Measurements from ENCODE around the gene FYCO1.
A peak's percentile ranks its signal among the peaks of the same experiment; 100 is the strongest.

Gene FYCO1

DNA sequence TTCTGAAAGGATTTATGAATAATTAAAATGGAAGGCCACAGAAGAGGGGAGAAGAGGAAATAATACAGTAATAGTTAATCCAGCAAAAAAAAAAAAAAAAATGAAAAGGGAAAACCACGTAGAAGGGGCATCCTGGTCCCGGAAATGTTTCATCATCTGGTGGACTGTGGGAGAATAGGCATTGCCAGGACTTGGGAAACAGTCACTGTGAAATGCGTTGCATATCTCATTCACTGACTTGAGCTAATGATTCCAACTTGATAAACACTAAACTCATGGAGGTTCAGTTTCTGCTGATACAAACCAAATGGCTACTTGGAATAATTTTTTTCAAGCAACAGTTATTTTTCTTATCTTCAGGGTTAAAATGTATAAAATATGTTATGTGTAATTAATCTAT lies 28.5 kb upstream of the FYCO1 start:
- peaks cover 9% of the 10 kb centered on the region for H3K4me1 ChIP-seq (ENCODE audit: control insufficient read depth, insufficient read depth, low read length)
- no peak overlapping the region for H3K4me3 ChIP-seq (ENCODE audit: low read length)
- no peaks in the 10 kb centered on the region for H3K36me3 ChIP-seq (ENCODE audit: control insufficient read depth, insufficient read depth, low read length, severe bottlenecking)
- DNase-seq (ENCODE audit: low read depth): no peak
- no peak overlapping the region for H3K9ac ChIP-seq (ENCODE audit: low read length)
- peaks cover 8% of the 10 kb centered on the region for H3K9me3 ChIP-seq (ENCODE audit: control insufficient read depth, low read length)
- H3K27me3 ChIP-seq (replicated peaks; ENCODE audit: control insufficient read depth, insufficient read depth, low read length): no peaks in the 10 kb centered on the region

GRCh38 chr3:46022909-46023785 lies 27.5 kb upstream of the FYCO1 start:
- Histone ChIP-seq H3K4me1 (ENCODE audit: control insufficient read depth, insufficient read depth, low read length) (peaks cover 9% of the 10 kb centered on the region), H3K27me3 (replicated peaks; ENCODE audit: control insufficient read depth, insufficient read depth, low read length) (no peaks in the 10 kb centered on the region), H3K4me3 (ENCODE audit: low read length) (no peak overlapping the region), H3K9ac (ENCODE audit: low read length) (no peak overlapping the region), H3K9me3 (ENCODE audit: control insufficient read depth, low read length) (peaks cover 6% of the 10 kb centered on the region), H3K36me3 (ENCODE audit: control insufficient read depth, insufficient read depth, low read length, severe bottlenecking) (no peaks in the 10 kb centered on the region)
- DNase-seq (ENCODE audit: low read depth): no peak

GRCh38 chr3:46021516-46021915 lies 25.9 kb upstream of the FYCO1 start:
- H3K9ac ChIP-seq (ENCODE audit: low read length): no peak overlapping the region
- peaks cover 17% of the 10 kb centered on the region for H3K4me1 ChIP-seq (ENCODE audit: control insufficient read depth, insufficient read depth, low read length)
- no peak overlapping the region for H3K4me3 ChIP-seq (ENCODE audit: low read length)
- H3K9me3 ChIP-seq (ENCODE audit: control insufficient read depth, low read length): no peaks in the 10 kb centered on the region
- no peaks in the 10 kb centered on the region for H3K36me3 ChIP-seq (ENCODE audit: control insufficient read depth, insufficient read depth, low read length, severe bottlenecking)
- no peaks in the 10 kb centered on the region for H3K27me3 ChIP-seq (replicated peaks; ENCODE audit: control insufficient read depth, insufficient read depth, low read length)
- DNase-seq (ENCODE audit: low read depth): no peak

- DNase-seq (ENCODE audit: low read depth): no peak
- Histone ChIP-seq H3K4me3 (ENCODE audit: low read length) (no peak overlapping the region), H3K4me1 (ENCODE audit: control insufficient read depth, insufficient read depth, low read length) (peaks cover 17% of the 10 kb centered on the region), H3K27me3 (replicated peaks; ENCODE audit: control insufficient read depth, insufficient read depth, low read length) (no peaks in the 10 kb centered on the region), H3K9me3 (ENCODE audit: control insufficient read depth, low read length) (no peaks in the 10 kb centered on the region), H3K9ac (ENCODE audit: low read length) (no peak overlapping the region), H3K36me3 (ENCODE audit: control insufficient read depth, insufficient read depth, low read length, severe bottlenecking) (no peaks in the 10 kb centered on the region)
Measured at GRCh38 chr3:46020766-46021510, 25.3 kb upstream of the FYCO1 start.

GRCh38 chr3:46019707-46020106 lies 24.1 kb upstream of the FYCO1 start:
- no peak overlapping the region for H3K4me3 ChIP-seq (ENCODE audit: low read length)
- peaks cover 17% of the 10 kb centered on the region for H3K4me1 ChIP-seq (ENCODE audit: control insufficient read depth, insufficient read depth, low read length)
- H3K36me3 ChIP-seq (ENCODE audit: control insufficient read depth, insufficient read depth, low read length, severe bottlenecking): no peaks in the 10 kb centered on the region
- H3K27me3 ChIP-seq (replicated peaks; ENCODE audit: control insufficient read depth, insufficient read depth, low read length): no peaks in the 10 kb centered on the region
- H3K9ac ChIP-seq (ENCODE audit: low read length): no peak overlapping the region
- no peaks in the 10 kb centered on the region for H3K9me3 ChIP-seq (ENCODE audit: control insufficient read depth, low read length)
- peak; percentile 46 for DNase-seq (ENCODE audit: low read depth)

DNA sequence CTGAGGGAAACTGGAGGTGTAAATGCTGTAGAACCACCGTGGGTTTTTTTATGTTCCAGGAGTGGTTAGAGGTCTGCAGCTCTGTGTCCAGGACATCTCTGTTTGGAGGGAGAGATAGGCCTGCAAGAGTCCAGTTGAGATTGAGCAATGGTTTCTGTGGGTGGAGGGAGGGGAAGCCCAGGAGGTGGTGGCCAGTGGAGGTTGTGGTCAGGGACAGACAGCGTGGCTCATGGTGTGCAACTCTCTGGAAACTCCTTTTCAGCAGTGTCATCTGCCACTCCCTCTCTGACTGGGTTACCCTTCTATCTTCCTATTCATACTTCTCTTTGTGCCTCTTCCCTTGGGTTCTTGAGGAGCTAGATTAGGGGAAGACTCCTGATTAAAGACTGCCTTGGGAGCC lies 22.1 kb upstream of the FYCO1 start:
- no peak overlapping the region for H3K9ac ChIP-seq (ENCODE audit: low read length)

GRCh38 chr3:46013316-46014094 lies 17.9 kb upstream of the FYCO1 start:
- H3K27me3 ChIP-seq (replicated peaks; ENCODE audit: control insufficient read depth, insufficient read depth, low read length): no peaks in the 10 kb centered on the region
- no peak overlapping the region for H3K9ac ChIP-seq (ENCODE audit: low read length)
- no peak for DNase-seq (ENCODE audit: low read depth)
- H3K4me1 ChIP-seq (ENCODE audit: control insufficient read depth, insufficient read depth, low read length): peaks cover 8% of the 10 kb centered on the region
- no peaks in the 10 kb centered on the region for H3K9me3 ChIP-seq (ENCODE audit: control insufficient read depth, low read length)
- H3K36me3 ChIP-seq (ENCODE audit: control insufficient read depth, insufficient read depth, low read length, severe bottlenecking): no peaks in the 10 kb centered on the region
- H3K4me3 ChIP-seq (ENCODE audit: low read length): no peak overlapping the region

More for the DNA sequence above, 22.1 kb upstream of the FYCO1 start:
- H3K4me3 ChIP-seq (ENCODE audit: low read length): no peak overlapping the region
- peak; percentile 30 for DNase-seq (ENCODE audit: low read depth)
- H3K4me1 ChIP-seq (ENCODE audit: control insufficient read depth, insufficient read depth, low read length): peaks cover 8% of the 10 kb centered on the region
- no peaks in the 10 kb centered on the region for H3K27me3 ChIP-seq (replicated peaks; ENCODE audit: control insufficient read depth, insufficient read depth, low read length)
- no peaks in the 10 kb centered on the region for H3K36me3 ChIP-seq (ENCODE audit: control insufficient read depth, insufficient read depth, low read length, severe bottlenecking)
- H3K9me3 ChIP-seq (ENCODE audit: control insufficient read depth, low read length): no peaks in the 10 kb centered on the region

DNA sequence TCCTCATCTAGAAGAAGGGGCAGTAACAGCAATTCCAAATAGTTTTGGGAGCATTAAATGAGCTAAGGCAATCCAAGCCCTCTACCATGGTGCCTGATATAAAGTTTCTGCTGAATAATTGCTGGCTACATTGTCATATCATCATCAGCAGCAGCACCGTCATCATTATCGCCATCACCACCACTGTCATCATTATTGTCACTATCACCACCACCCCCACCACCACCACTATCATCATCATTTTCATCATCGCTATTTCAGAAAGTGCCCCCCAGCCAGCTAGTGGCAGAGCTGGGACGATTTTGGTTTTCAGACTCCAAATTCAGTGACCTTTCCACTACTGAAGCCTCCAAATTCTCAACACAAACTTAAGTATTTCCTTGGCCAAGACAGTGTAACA lies 16.6 kb upstream of the FYCO1 start:
- Histone ChIP-seq H3K4me1 (ENCODE audit: control insufficient read depth, insufficient read depth, low read length) (peaks cover 4% of the 10 kb centered on the region), H3K4me3 (ENCODE audit: low read length) (no peak overlapping the region), H3K27me3 (replicated peaks; ENCODE audit: control insufficient read depth, insufficient read depth, low read length) (no peaks in the 10 kb centered on the region), H3K9me3 (ENCODE audit: control insufficient read depth, low read length) (no peaks in the 10 kb centered on the region), H3K36me3 (ENCODE audit: control insufficient read depth, insufficient read depth, low read length, severe bottlenecking) (no peaks in the 10 kb centered on the region), H3K9ac (ENCODE audit: low read length) (no peak overlapping the region)
- no peak for DNase-seq (ENCODE audit: low read depth)

DNA sequence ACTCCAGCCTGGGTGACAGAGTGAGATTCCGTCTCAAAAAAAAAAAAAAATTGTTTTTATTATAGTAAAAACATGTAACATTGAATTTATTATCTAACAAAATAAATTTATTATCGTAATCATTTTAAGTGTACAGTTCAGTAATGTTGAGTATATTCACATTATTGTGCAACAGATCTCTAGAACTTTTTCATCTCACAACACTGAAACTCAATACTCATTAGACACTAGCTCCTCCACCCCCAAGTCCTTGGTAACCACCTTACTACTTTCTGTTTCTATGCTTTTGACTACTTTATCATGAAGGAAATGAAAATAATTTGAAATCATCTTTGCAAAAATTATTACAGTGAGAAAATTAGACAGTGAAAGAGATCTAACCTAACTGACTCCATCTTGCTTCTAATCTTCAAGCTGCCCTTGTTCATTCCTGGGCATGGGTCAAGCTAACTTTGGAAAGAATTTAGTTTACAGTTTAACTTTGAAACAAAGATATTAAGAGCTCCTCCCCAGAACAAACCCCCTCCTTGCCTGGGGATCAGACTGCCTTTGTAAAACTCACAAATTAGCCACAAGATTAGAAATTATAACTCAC lies 15.0 kb upstream of the FYCO1 start:
- no peaks in the 10 kb centered on the region for H3K36me3 ChIP-seq (ENCODE audit: control insufficient read depth, insufficient read depth, low read length, severe bottlenecking)
- H3K9ac ChIP-seq (ENCODE audit: low read length): no peak overlapping the region
- H3K27me3 ChIP-seq (replicated peaks; ENCODE audit: control insufficient read depth, insufficient read depth, low read length): no peaks in the 10 kb centered on the region
- H3K4me3 ChIP-seq (ENCODE audit: low read length): no peak overlapping the region
- no peak for DNase-seq (ENCODE audit: low read depth)
- peaks cover 19% of the 10 kb centered on the region for H3K4me1 ChIP-seq (ENCODE audit: control insufficient read depth, insufficient read depth, low read length)
- no peaks in the 10 kb centered on the region for H3K9me3 ChIP-seq (ENCODE audit: control insufficient read depth, low read length)

DNA sequence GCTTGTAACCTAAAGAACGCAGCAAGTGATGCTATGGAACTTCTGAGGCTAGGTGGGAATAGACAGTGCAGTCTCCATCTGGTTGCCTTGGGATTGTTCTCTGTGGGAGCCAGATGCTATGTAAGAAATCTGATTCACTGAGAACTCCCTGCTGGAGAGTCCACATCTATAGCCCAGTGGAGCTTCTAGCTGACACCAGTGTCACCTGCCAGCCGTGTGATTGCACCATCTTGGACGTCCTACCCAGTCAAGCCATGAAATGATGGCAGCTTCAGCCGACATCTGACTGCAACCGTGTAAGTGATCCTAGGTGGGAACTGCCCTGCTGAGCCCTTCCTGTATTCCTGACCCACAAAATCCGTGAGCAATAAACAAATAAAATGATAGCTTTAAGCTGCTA lies 12.4 kb upstream of the FYCO1 start:
- no peaks in the 10 kb centered on the region for H3K27me3 ChIP-seq (replicated peaks; ENCODE audit: control insufficient read depth, insufficient read depth, low read length)
- peaks cover 19% of the 10 kb centered on the region for H3K4me1 ChIP-seq (ENCODE audit: control insufficient read depth, insufficient read depth, low read length)
- no peaks in the 10 kb centered on the region for H3K9me3 ChIP-seq (ENCODE audit: control insufficient read depth, low read length)
- H3K9ac ChIP-seq (ENCODE audit: low read length): no peak overlapping the region
- no peak overlapping the region for H3K4me3 ChIP-seq (ENCODE audit: low read length)
- no peaks in the 10 kb centered on the region for H3K36me3 ChIP-seq (ENCODE audit: control insufficient read depth, insufficient read depth, low read length, severe bottlenecking)
- DNase-seq (ENCODE audit: low read depth): no peak

DNA sequence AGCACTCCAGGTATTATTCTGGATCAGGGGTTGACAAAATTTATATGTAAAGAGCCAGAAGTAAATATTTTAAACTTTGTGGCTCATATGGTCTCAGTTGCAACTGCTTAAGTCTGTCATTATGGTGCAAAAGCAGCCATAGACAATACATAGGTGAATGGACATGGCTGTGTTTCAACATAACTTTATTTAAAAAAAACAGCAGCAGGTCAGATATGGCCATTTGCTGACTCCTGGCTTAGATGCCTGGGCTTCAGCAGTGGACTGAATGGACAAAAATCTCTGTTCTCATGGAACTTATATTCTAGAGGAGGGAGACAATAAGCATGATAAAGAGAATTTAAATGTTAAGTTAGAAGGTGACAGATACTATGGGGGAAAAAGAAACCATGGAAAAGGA lies 11.7 kb upstream of the FYCO1 start:
- H3K9ac ChIP-seq (ENCODE audit: low read length): no peak overlapping the region
- H3K4me3 ChIP-seq (ENCODE audit: low read length): no peak overlapping the region
- H3K36me3 ChIP-seq (ENCODE audit: control insufficient read depth, insufficient read depth, low read length, severe bottlenecking): no peaks in the 10 kb centered on the region
- DNase-seq (ENCODE audit: low read depth): no peak
- H3K27me3 ChIP-seq (replicated peaks; ENCODE audit: control insufficient read depth, insufficient read depth, low read length): no peaks in the 10 kb centered on the region
- H3K4me1 ChIP-seq (ENCODE audit: control insufficient read depth, insufficient read depth, low read length): peaks cover 19% of the 10 kb centered on the region
- no peaks in the 10 kb centered on the region for H3K9me3 ChIP-seq (ENCODE audit: control insufficient read depth, low read length)

Data from adipocyte (in vitro differentiated cells).